HL-60/S4 (cell line): ENCODE data around the gene TLR1.
"Not testable (repeated sequence)": the region's sequence is repeated elsewhere in the genome, so short reads cannot be mapped to it uniquely, and the experiment has no call there.

Source experiments
- in situ Hi-C: fragments of 300-500 bp; cut with MboI; formaldehyde crosslinking; loops from 2 replicates; pipeline ENCODE4 v1.14.3; 2022; ENCODE audit warnings: low sequenced_read_pairs

The TLR1 gene

GRCh38 chr4:38806251-38806650 is 1.7 kb upstream of the TLR1 start:
- in situ Hi-C loops, result not testable (repeated sequence)

GRCh38 chr4:38805530-38806145 is 1.0 kb upstream of the TLR1 start:
- in situ Hi-C loops, result no loop called here

GRCh38 chr4:38803833-38804653 is 548 bp downstream of the TLR1 start:
- in situ Hi-C loops, result no loop called here

GRCh38 chr4:38802561-38803355 is 1.8 kb downstream of the TLR1 start:
- in situ Hi-C loops, result no loop called here

GRCh38 chr4:38800961-38801450 is 3.6 kb downstream of the TLR1 start:
- in situ Hi-C loops, result no loop called here

- in situ Hi-C loops, result no loop called here
These were observed 4.2 kb downstream of the TLR1 start for GRCh38 chr4:38800366-38800765.

- in situ Hi-C loops, result no loop called here
These were observed 9.5 kb downstream of the TLR1 start for GRCh38 chr4:38795087-38795486.

GRCh38 chr4:38794051-38794450 is 10.5 kb downstream of the TLR1 start:
- in situ Hi-C loops, result no loop called here

GRCh38 chr4:38791010-38791409 is 13.6 kb downstream of the TLR1 start:
- in situ Hi-C loops, result no loop called here

- in situ Hi-C loops, result no loop called here
These were observed 16.3 kb downstream of the TLR1 start for GRCh38 chr4:38788317-38788716.

- in situ Hi-C loops, result no loop called here
These were observed 16.9 kb downstream of the TLR1 start for GRCh38 chr4:38787693-38788092.

- in situ Hi-C loops, result no loop called here
These were observed 18.6 kb downstream of the TLR1 start for GRCh38 chr4:38785901-38786402.

- in situ Hi-C loops, result no loop called here
These were observed 19.4 kb downstream of the TLR1 start for GRCh38 chr4:38785041-38785790.

- in situ Hi-C loops, result no loop called here
These were observed 20.4 kb downstream of the TLR1 start for GRCh38 chr4:38784141-38784540.

GRCh38 chr4:38783109-38783460 is 21.5 kb downstream of the TLR1 start:
- in situ Hi-C loops, result no loop called here

GRCh38 chr4:38782452-38783108 is 22.0 kb downstream of the TLR1 start, which contains the start of gene TLR10:
Gene TLR10, minus strand, starts transcription at chr4:38782990. Its CDS starts 7,400 bp downstream, at chr4:38775590.
- in situ Hi-C loops, result no loop called here

GRCh38 chr4:38781854-38782261 is 22.7 kb downstream of the TLR1 start:
- in situ Hi-C loops, result no loop called here

GRCh38 chr4:38780833-38781484 is 23.6 kb downstream of the TLR1 start:
- in situ Hi-C loops, result no loop called here

- in situ Hi-C loops, result no loop called here
These were observed 24.8 kb downstream of the TLR1 start for GRCh38 chr4:38779790-38780189.

- in situ Hi-C loops, result not testable (repeated sequence)
These were observed 26.7 kb downstream of the TLR1 start for GRCh38 chr4:38777925-38778324.
